ENCODE measurements around the gene DIAPH3. TPM values are rescaled to one million over a fixed set of nuclear protein-coding genes. Genes with fewer than 3 reads are reported as not detected.
A peak's percentile ranks its signal among the peaks of the same experiment; 100 is the strongest.

DIAPH3 gene
- total and polyA plus RNA-seq, 2 experiments from 2014 or later = 2.9 to 5.2 TPM

DNA sequence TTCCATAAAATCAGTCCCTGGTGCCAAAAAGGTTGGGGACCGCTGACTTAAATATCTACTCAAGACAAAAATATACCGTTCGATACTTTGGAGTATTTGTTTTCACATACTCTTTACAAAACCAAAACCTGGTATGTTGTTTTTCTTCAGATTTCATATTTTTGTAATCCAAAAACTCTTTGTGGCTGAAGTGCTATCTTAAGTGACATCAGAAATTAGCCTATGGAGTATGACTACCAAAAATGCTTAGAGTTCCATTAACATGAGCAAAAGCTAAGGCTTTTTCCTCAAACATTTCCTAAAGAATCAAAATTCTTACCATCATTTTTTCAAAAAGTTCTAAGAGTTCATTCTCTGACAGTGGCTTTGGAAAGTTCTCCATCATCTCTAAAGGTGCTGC lies 52.0 kb downstream of the DIAPH3 start:
- Histone ChIP-seq H3K27ac (no peak overlapping the region), H3K36me3 (no peaks in the 10 kb centered on the region), H3K9me3 (ENCODE audit: low read depth) (peaks cover 5% of the 10 kb centered on the region), H3K4me3 (no peak overlapping the region), H3K4me1 (ENCODE audit: low read depth) (peaks cover 6% of the 10 kb centered on the region), H3K27me3 (no peaks in the 10 kb centered on the region)
- TF ChIP-seq, protein P1, sequence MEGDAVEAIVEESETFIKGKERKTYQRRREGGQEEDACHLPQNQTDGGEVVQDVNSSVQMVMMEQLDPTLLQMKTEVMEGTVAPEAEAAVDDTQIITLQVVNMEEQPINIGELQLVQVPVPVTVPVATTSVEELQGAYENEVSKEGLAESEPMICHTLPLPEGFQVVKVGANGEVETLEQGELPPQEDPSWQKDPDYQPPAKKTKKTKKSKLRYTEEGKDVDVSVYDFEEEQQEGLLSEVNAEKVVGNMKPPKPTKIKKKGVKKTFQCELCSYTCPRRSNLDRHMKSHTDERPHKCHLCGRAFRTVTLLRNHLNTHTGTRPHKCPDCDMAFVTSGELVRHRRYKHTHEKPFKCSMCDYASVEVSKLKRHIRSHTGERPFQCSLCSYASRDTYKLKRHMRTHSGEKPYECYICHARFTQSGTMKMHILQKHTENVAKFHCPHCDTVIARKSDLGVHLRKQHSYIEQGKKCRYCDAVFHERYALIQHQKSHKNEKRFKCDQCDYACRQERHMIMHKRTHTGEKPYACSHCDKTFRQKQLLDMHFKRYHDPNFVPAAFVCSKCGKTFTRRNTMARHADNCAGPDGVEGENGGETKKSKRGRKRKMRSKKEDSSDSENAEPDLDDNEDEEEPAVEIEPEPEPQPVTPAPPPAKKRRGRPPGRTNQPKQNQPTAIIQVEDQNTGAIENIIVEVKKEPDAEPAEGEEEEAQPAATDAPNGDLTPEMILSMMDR (IDR thresholded peaks at IDR 0.05; ENCODE audit: low read depth, low read length) = no peak
- no peak for DNase-seq (ENCODE audit: low read depth in 1 of 2, low spot score in 1 of 2)

DNA sequence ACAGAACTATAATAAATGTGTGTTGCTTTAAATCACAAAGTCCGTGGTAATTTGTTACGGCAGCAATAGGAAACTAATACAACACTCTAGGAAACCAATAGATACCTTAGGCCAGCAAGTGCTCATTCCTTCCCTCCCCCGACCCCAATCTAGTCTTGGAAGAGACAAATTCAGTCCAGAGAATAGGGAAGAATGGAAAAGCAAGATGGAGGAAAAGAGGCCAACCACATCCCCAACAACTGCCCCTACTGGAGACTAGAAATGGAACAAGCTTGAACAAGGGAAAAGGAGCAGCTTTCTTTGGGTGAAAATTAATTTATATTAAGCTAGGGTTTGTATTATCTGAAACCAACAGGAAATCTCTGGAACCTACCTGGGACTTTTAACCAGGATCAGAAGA lies 54.4 kb downstream of the DIAPH3 start:
- Histone ChIP-seq H3K27ac (peak overlapping the region; percentile 54), H3K4me1 (ENCODE audit: low read depth) (peaks cover 6% of the 10 kb centered on the region), H3K36me3 (no peaks in the 10 kb centered on the region), H3K9me3 (ENCODE audit: low read depth) (no peaks in the 10 kb centered on the region), H3K27me3 (no peaks in the 10 kb centered on the region), H3K4me3 (no peak overlapping the region)
- TF ChIP-seq, protein P1 (IDR thresholded peaks at IDR 0.05; ENCODE audit: low read depth, low read length) = no peak
- DNase-seq (ENCODE audit: low read depth in 1 of 2, low spot score in 1 of 2) = no peak

DNA sequence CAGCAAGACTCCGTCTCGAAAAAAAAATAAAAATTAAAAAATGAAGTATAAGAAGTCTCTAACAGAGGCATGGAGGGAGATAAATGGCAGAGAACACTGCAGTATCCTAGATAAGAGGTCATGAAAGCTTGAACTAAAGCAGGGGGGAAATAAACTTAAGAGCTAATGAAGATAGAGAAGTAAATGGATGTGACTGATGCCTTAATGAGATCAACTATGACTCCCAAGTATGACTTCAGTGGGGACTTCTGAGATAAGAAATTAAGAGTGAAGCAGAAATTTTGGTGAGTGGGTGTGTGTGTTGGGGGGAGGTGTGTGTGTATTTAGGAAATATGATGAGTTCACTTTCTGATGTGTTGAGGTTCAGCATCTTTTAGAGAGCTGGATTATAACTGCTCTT lies 55.1 kb downstream of the DIAPH3 start:
- Histone ChIP-seq H3K36me3 (no peaks in the 10 kb centered on the region), H3K4me1 (ENCODE audit: low read depth) (peaks cover 6% of the 10 kb centered on the region), H3K27ac (peak overlapping the region; percentile 54), H3K27me3 (no peaks in the 10 kb centered on the region), H3K9me3 (ENCODE audit: low read depth) (no peaks in the 10 kb centered on the region), H3K4me3 (no peak overlapping the region)
- no peak for DNase-seq (ENCODE audit: low read depth in 1 of 2, low spot score in 1 of 2)
- TF ChIP-seq, protein P1 (IDR thresholded peaks at IDR 0.05; ENCODE audit: low read depth, low read length) = no peak

DNA sequence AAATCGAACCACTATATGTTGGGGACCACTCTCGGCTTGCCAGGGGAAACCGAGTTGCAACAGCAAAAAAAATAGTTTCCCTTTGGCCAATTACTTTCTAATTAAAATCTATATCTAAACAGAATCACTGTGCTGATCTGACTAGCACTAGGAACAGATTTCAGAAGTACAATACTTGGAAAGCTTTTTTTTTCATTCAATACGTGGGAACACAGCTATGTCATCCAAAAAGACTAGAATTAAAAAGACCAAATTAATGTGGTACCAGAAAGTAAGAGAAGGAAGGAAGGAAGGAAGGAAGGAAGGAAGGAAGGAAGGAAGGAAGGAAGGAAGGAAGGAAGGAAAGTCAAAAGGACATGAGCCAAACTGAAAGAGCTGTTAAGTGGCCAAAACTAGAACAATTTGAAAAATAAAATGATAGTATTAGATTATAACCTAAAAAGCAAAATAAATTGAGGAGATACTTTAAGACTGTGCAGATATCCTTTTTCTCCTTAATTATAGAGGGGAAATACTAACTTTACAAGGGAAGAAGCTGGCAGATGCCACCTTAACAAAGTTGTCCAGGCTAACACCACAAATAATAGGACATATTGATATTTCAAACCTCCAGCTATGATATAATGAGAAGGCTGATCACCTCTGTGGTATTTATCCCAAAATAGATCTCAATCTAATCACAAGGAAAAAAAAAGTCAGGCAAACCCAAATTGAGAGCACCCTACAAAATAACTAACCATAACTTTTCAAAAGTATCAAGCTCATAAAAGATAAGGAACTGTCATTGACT lies 63.9 kb downstream of the DIAPH3 start:
- TF ChIP-seq, protein P1 (IDR thresholded peaks at IDR 0.05; ENCODE audit: low read depth, low read length) = no peak
- peaks cover 14% of the 10 kb centered on the region for H3K4me1 ChIP-seq (ENCODE audit: low read depth)
- H3K9me3 ChIP-seq (ENCODE audit: low read depth) = no peaks in the 10 kb centered on the region
- no peak overlapping the region for H3K4me3 ChIP-seq
- no peak overlapping the region for H3K27ac ChIP-seq
- H3K27me3 ChIP-seq = no peaks in the 10 kb centered on the region
- H3K36me3 ChIP-seq = no peaks in the 10 kb centered on the region
- DNase-seq (ENCODE audit: low read depth in 1 of 2, low spot score in 1 of 2) = no peak

DNA sequence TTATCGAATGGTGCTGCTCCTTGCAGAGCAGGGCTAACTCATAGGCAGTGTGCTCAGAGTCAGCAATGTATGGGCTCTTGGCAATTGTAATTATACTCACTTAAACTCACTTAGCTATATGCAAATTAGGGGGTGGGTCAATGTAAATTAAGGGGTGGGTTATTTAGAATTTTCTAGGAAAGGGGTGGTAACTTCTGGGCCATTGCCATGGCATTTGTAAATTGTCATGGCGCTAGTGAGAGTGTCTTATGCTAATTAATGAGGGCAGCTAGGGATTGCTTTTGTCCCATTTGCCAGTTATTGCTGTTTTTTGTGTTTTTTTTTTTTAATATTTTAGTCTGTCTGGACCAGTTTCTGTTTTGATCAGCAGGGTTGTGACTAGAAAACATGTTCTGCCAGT lies 68.4 kb downstream of the DIAPH3 start:
- H3K27me3 ChIP-seq = no peaks in the 10 kb centered on the region
- DNase-seq (ENCODE audit: low read depth in 1 of 2, low spot score in 1 of 2) = no peak
- H3K27ac ChIP-seq = no peak overlapping the region
- no peak overlapping the region for H3K4me3 ChIP-seq
- TF ChIP-seq, protein P1 (IDR thresholded peaks at IDR 0.05; ENCODE audit: low read depth, low read length) = no peak
- H3K4me1 ChIP-seq (ENCODE audit: low read depth) = peaks cover 14% of the 10 kb centered on the region
- no peaks in the 10 kb centered on the region for H3K36me3 ChIP-seq
- H3K9me3 ChIP-seq (ENCODE audit: low read depth) = no peaks in the 10 kb centered on the region

All from cardiac muscle cell (in vitro differentiated cells and primary cell).